ENCODE measurements around the gene TBXAS1. TPM values are rescaled to one million over a fixed set of nuclear protein-coding genes. Genes with fewer than 3 reads are reported as not detected.

The TBXAS1 gene
- total RNA-seq, 4 donors from 2014 or later, result 9.0 to 22.2 (median 14.6) TPM

GRCh38 chr7:140033779-140034363 lies 204.8 kb downstream of the TBXAS1 start:
- in situ Hi-C loops (cut with MboI; ENCODE audit: low pct_ligation_motif_present in 1 of 4, low pct_unique_long_range_greater_than_20kb in 1 of 4, low sequenced_read_pairs in 3 of 4) (no loop called here), intact Hi-C loops (cut with DNase I; ENCODE audit: low total_unique reads) (no loop called here)
- WGBS, 2 donors (ENCODE audit: low coverage in 1 of 2), result 89 to 96% methylated on average over 9 to 14 of the region's 14 CpGs
- Histone ChIP-seq H3K9me3 (no peaks in the 10 kb centered on the region), H3K27ac (no peak overlapping the region), H3K4me1 (no peaks in the 10 kb centered on the region), H3K27me3 (no peaks in the 10 kb centered on the region), H3K4me3 (no peak overlapping the region), H3K36me3 (peaks cover 0 to 16% (median 1%) of the 10 kb centered on the region in 4 donors)
- DNase-seq, result no peak
- TF ChIP-seq CTCF (IDR thresholded peaks at IDR 0.05), result no peak

GRCh38 chr7:140034421-140034820 lies 205.4 kb downstream of the TBXAS1 start:
- H3K36me3 ChIP-seq, result peaks cover 0 to 16% (median 1%) of the 10 kb centered on the region in 4 donors
- intact Hi-C loops (cut with DNase I; ENCODE audit: low total_unique reads), result no loop called here

GRCh38 chr7:140035400-140036223 lies 206.5 kb downstream of the TBXAS1 start:
- in situ Hi-C loops (cut with MboI; ENCODE audit: low pct_ligation_motif_present in 1 of 4, low pct_unique_long_range_greater_than_20kb in 1 of 4, low sequenced_read_pairs in 3 of 4) (no loop called here), intact Hi-C loops (cut with DNase I; ENCODE audit: low total_unique reads) (no loop called here)
- no peak overlapping the region for H3K27ac ChIP-seq
- DNase-seq, result no peak
- WGBS, 2 donors (ENCODE audit: low coverage in 1 of 2), result 78 to 81% methylated on average over 4 of the region's 7 CpGs
- no peaks in the 10 kb centered on the region for H3K9me3 ChIP-seq
- H3K4me3 ChIP-seq, result no peak overlapping the region
- no peaks in the 10 kb centered on the region for H3K27me3 ChIP-seq
- peaks cover 0 to 24% (median 1%) of the 10 kb centered on the region in 4 donors for H3K36me3 ChIP-seq
- TF ChIP-seq EP300 (IDR thresholded peaks at IDR 0.05; ENCODE audit: low read depth) (no peak), POLR2AphosphoS5 (IDR thresholded peaks at IDR 0.05) (no peak), CTCF (IDR thresholded peaks at IDR 0.05) (no peak), POLR2A (IDR thresholded peaks at IDR 0.05) (no peak)
- H3K4me1 ChIP-seq, result no peaks in the 10 kb centered on the region

More at GRCh38 chr7:140034421-140034820, 205.4 kb downstream of the TBXAS1 start:
- DNase-seq, result no peak
- no peak for TF ChIP-seq POLR2A (IDR thresholded peaks at IDR 0.05)
- Histone ChIP-seq H3K4me1 (no peaks in the 10 kb centered on the region), H3K9me3 (no peaks in the 10 kb centered on the region), H3K27me3 (no peaks in the 10 kb centered on the region), H3K4me3 (no peak overlapping the region), H3K27ac (no peak overlapping the region)
- in situ Hi-C loops (cut with MboI; ENCODE audit: low pct_ligation_motif_present in 1 of 4, low pct_unique_long_range_greater_than_20kb in 1 of 4, low sequenced_read_pairs in 3 of 4), result no loop called here

- no peaks in the 10 kb centered on the region for H3K9me3 ChIP-seq
- no peak for DNase-seq
- H3K4me3 ChIP-seq, result no peak overlapping the region
- in situ Hi-C loops (cut with MboI; ENCODE audit: low pct_ligation_motif_present in 1 of 4, low pct_unique_long_range_greater_than_20kb in 1 of 4, low sequenced_read_pairs in 3 of 4), result no loop called here
- intact Hi-C loops (cut with DNase I; ENCODE audit: low total_unique reads), result no loop called here
- peaks cover 0 to 28% (median 1%) of the 10 kb centered on the region in 4 donors for H3K36me3 ChIP-seq
- H3K27me3 ChIP-seq, result no peaks in the 10 kb centered on the region
- 74 to 83% methylated on average over 7 to 11 of the region's 11 CpGs for WGBS, 2 donors (ENCODE audit: low coverage in 1 of 2)
- no peak for TF ChIP-seq EP300 (IDR thresholded peaks at IDR 0.05; ENCODE audit: low read depth)
- no peak for TF ChIP-seq POLR2AphosphoS5 (IDR thresholded peaks at IDR 0.05)
- no peak for TF ChIP-seq CTCF (IDR thresholded peaks at IDR 0.05)
- no peak for TF ChIP-seq POLR2A (IDR thresholded peaks at IDR 0.05)
- no peaks in the 10 kb centered on the region for H3K4me1 ChIP-seq
- no peak overlapping the region for H3K27ac ChIP-seq
Measured at GRCh38 chr7:140036224-140036962, 207.3 kb downstream of the TBXAS1 start.

Measured in transverse colon (tissue), 4 donors.